Measurements from ENCODE around the gene NIPSNAP3A. TPM values are rescaled to one million over a fixed set of nuclear protein-coding genes. Genes with fewer than 3 reads are reported as not detected.

The NIPSNAP3A gene
- total and polyA plus RNA-seq, 8 donors: 24.9 to 49.9 (median 45.4) TPM

- ATAC-seq: no peak
- no peak for TF ChIP-seq CTCF (IDR thresholded peaks at IDR 0.05)
- Histone ChIP-seq H3K4me1 (no peaks in the 10 kb centered on the region), H3K27ac (no peak overlapping the region), H3K4me3 (no peak overlapping the region), H3K9me3 (no peaks in the 10 kb centered on the region), H3K36me3 (no peaks in the 10 kb centered on the region), H3K27me3 (no peaks in the 10 kb centered on the region)
- intact Hi-C loops (cut with DNase I): no loop called here
- no peak for DNase-seq
Measured at GRCh38 chr9:104725014-104725413, 22.5 kb upstream of the NIPSNAP3A start.

GRCh38 chr9:104738452-104738851, 9.0 kb upstream of the NIPSNAP3A start:
- no peaks in the 10 kb centered on the region for H3K36me3 ChIP-seq
- ATAC-seq (no peak), DNase-seq (no peak)
- no peaks in the 10 kb centered on the region for H3K9me3 ChIP-seq
- H3K4me3 ChIP-seq: no peak overlapping the region
- no peaks in the 10 kb centered on the region for H3K4me1 ChIP-seq
- H3K27me3 ChIP-seq: no peaks in the 10 kb centered on the region
- TF ChIP-seq CTCF (IDR thresholded peaks at IDR 0.05): no peak
- no peak overlapping the region for H3K27ac ChIP-seq
- intact Hi-C loops (cut with DNase I): no loop called here

GRCh38 chr9:104740621-104741020, 6.9 kb upstream of the NIPSNAP3A start:
- ATAC-seq (no peak), DNase-seq (no peak)
- no peaks in the 10 kb centered on the region for H3K27me3 ChIP-seq
- H3K4me1 ChIP-seq: no peaks in the 10 kb centered on the region
- intact Hi-C loops (cut with DNase I): no loop called here
- H3K9me3 ChIP-seq: no peaks in the 10 kb centered on the region
- H3K36me3 ChIP-seq: no peaks in the 10 kb centered on the region
- no peak for TF ChIP-seq CTCF (IDR thresholded peaks at IDR 0.05)
- no peak overlapping the region for H3K4me3 ChIP-seq
- no peak overlapping the region for H3K27ac ChIP-seq

GRCh38 chr9:104743376-104743985, 4.0 kb upstream of the NIPSNAP3A start:
- intact Hi-C loops (cut with DNase I): no loop called here
- peaks cover 0 to 9% of the 10 kb centered on the region in 2 donors for H3K4me1 ChIP-seq
- no peaks in the 10 kb centered on the region for H3K9me3 ChIP-seq
- no peaks in the 10 kb centered on the region for H3K27me3 ChIP-seq
- no peaks in the 10 kb centered on the region for H3K36me3 ChIP-seq
- TF ChIP-seq CTCF (IDR thresholded peaks at IDR 0.05): peak; percentile 66 to 67
- H3K4me3 ChIP-seq: no peak overlapping the region
- peak; percentile 18 for ATAC-seq
- DNase-seq: peak in 2 of 4 donors; percentile 38 to 78
- no peak overlapping the region for H3K27ac ChIP-seq

GRCh38 chr9:104745852-104746251, 1.6 kb upstream of the NIPSNAP3A start:
- Histone ChIP-seq H3K27ac (no peak overlapping the region), H3K27me3 (no peaks in the 10 kb centered on the region), H3K4me1 (peaks cover 5 to 24% of the 10 kb centered on the region in 2 donors), H3K4me3 (no peak overlapping the region), H3K36me3 (no peaks in the 10 kb centered on the region), H3K9me3 (no peaks in the 10 kb centered on the region)
- DNase-seq (no peak), ATAC-seq (no peak)
- TF ChIP-seq CTCF (IDR thresholded peaks at IDR 0.05): no peak
- intact Hi-C loops (cut with DNase I): no loop called here
